Measurements from ENCODE around the gene ZBED1. TPM values are rescaled to one million over a fixed set of nuclear protein-coding genes. Genes with fewer than 3 reads are reported as not detected.
A peak's percentile ranks its signal among the peaks of the same experiment; 100 is the strongest.

The ZBED1 gene
- polyA plus RNA-seq (2011; rRNA removed) = 21.8 and 26.3 TPM in 2 replicates
- 17.5 and 23.0 TPM in 2 replicates for polyA minus RNA-seq (2011; rRNA and poly(A)+ RNA removed)

- H3K36me3 ChIP-seq (ENCODE audit: control insufficient read depth, insufficient read depth, low read length) = no peaks in the 10 kb centered on the region
- H3K27me3 ChIP-seq (ENCODE audit: control insufficient read depth, insufficient read depth, low read length) = no peaks in the 10 kb centered on the region
- ChIA-PET CTCF (no interaction called here), POLR2A (no interaction called here)
- no peak for DNase-seq (ENCODE audit: low read depth)
- TF ChIP-seq CTCF (IDR thresholded peaks at IDR 0.05; ENCODE audit: insufficient read depth, low read depth, low read length) = no peak
- peak within 1 kb of the TSS; percentile 55 for H3K4me3 ChIP-seq (ENCODE audit: low read depth, low read length)
Measured at GRCh38 chrX:2500803-2501558, at the start of gene ZBED1, which contains the start of gene DHRSX. ZBED1 (minus strand) TSS chrX:2500976; CDS start chrX:2490719, 10,257 bp downstream. DHRSX (minus strand) TSS chrX:2500976; CDS start chrX:2500925, 51 bp downstream.

- ChIA-PET CTCF (no interaction called here), POLR2A (no interaction called here)
- no peaks in the 10 kb centered on the region for H3K36me3 ChIP-seq (ENCODE audit: control insufficient read depth, insufficient read depth, low read length)
- no peaks in the 10 kb centered on the region; the same call in none of the 2 replicates for H3K27me3 ChIP-seq (ENCODE audit: control insufficient read depth, insufficient read depth, low read length)
- no peak for DNase-seq (ENCODE audit: low read depth)
- no peak overlapping the region for H3K4me3 ChIP-seq (ENCODE audit: low read depth, low read length)
- TF ChIP-seq CTCF (IDR thresholded peaks at IDR 0.05; ENCODE audit: insufficient read depth, low read depth, low read length) = no peak
Measured at GRCh38 chrX:2549876-2550275, 49.1 kb upstream of the ZBED1 start.

- peaks cover 2% of the 10 kb centered on the region for H3K27me3 ChIP-seq (ENCODE audit: control insufficient read depth, insufficient read depth, low read length)
- ChIA-PET POLR2A (no interaction called here), CTCF (no interaction called here)
- TF ChIP-seq CTCF (IDR thresholded peaks at IDR 0.05; ENCODE audit: insufficient read depth, low read depth, low read length) = no peak
- H3K36me3 ChIP-seq (ENCODE audit: control insufficient read depth, insufficient read depth, low read length) = no peaks in the 10 kb centered on the region
- DNase-seq (ENCODE audit: low read depth) = no peak
- no peak overlapping the region for H3K4me3 ChIP-seq (ENCODE audit: low read depth, low read length)
Measured at GRCh38 chrX:2548711-2549423, 48.1 kb upstream of the ZBED1 start.

- no peaks in the 10 kb centered on the region for H3K36me3 ChIP-seq (ENCODE audit: control insufficient read depth, insufficient read depth, low read length)
- no peak for DNase-seq (ENCODE audit: low read depth)
- TF ChIP-seq CTCF (IDR thresholded peaks at IDR 0.05; ENCODE audit: insufficient read depth, low read depth, low read length) = no peak
- H3K27me3 ChIP-seq (ENCODE audit: control insufficient read depth, insufficient read depth, low read length) = peaks cover 3% of the 10 kb centered on the region
- ChIA-PET CTCF (no interaction called here), POLR2A (no interaction called here)
- no peak overlapping the region for H3K4me3 ChIP-seq (ENCODE audit: low read depth, low read length)
Measured at GRCh38 chrX:2547736-2548135, 47.0 kb upstream of the ZBED1 start.

GRCh38 chrX:2546496-2546895 is 45.7 kb upstream of the ZBED1 start:
- no peak for TF ChIP-seq CTCF (IDR thresholded peaks at IDR 0.05; ENCODE audit: insufficient read depth, low read depth, low read length)
- no peak for DNase-seq (ENCODE audit: low read depth)
- Histone ChIP-seq H3K4me3 (ENCODE audit: low read depth, low read length) (no peak overlapping the region), H3K36me3 (ENCODE audit: control insufficient read depth, insufficient read depth, low read length) (no peaks in the 10 kb centered on the region), H3K27me3 (ENCODE audit: control insufficient read depth, insufficient read depth, low read length) (peaks cover 3% of the 10 kb centered on the region)
- CTCF ChIA-PET = no interaction called here
- POLR2A ChIA-PET = no interaction called here
